H1 (cell line): ENCODE measurements around the gene MACROD1.

Experiments used
- CHD2 ChIP-seq: IDR thresholded peaks from 2 replicates; pipeline ENCODE4 v1.6.1; 2012; ENCODE audit warnings: low read length, improper control_type of control experiment
- EP300 ChIP-seq, 2 experiments: IDR thresholded peaks; 1 replicate in 1 of 2; 2 replicates in 1 of 2; pipeline ENCODE4 v1.6.1; 2011 to 2012; ENCODE audit warnings: low read depth in 2 of 2, low read length in 2 of 2, mild to moderate bottlenecking in 2 of 2, borderline replicate concordance in 1 of 2, inconsistent platforms in 1 of 2, moderate library complexity in 1 of 2
- POLR2A ChIP-seq, 2 experiments: IDR thresholded peaks; 1 replicate in 1 of 2; 2 replicates in 1 of 2; pipeline ENCODE4 v1.6.1; 2011; ENCODE audit warnings: low read depth in 2 of 2, low read length in 2 of 2, mild to moderate bottlenecking in 2 of 2; ENCODE audit errors: control extremely low read depth in 1 of 2
- SP1 ChIP-seq: IDR thresholded peaks from 2 replicates; pipeline ENCODE4 v1.6.1; 2011; ENCODE audit warnings: low read depth, low read length
- SP4 ChIP-seq: IDR thresholded peaks from 2 replicates; pipeline ENCODE4 v1.6.1; 2012; ENCODE audit warnings: low read length, inconsistent platforms
- TF ChIP-seq, protein P1 (sequence below): IDR thresholded peaks from 2 replicates; pipeline ENCODE4 v1.6.1; 2011; ENCODE audit warnings: low read depth, mild to moderate bottlenecking, low read length; ENCODE audit not compliant: insufficient read depth
- TF ChIP-seq, protein P2 (sequence below), 3 experiments: IDR thresholded peaks; 1 replicate in 2 of 3; 2 replicates in 1 of 3; pipeline versions ENCODE4 v1.5.1 to v1.6.1; 2011; ENCODE audit warnings: low read length in 3 of 3, mild to moderate bottlenecking in 3 of 3, inconsistent platforms in 2 of 3, low read depth in 1 of 3, moderate library complexity in 1 of 3; ENCODE audit not compliant: insufficient read depth in 1 of 3; ENCODE audit errors: control extremely low read depth in 1 of 3

- TF ChIP-seq POLR2A (IDR thresholded peaks at IDR 0.05; ENCODE audit: control extremely low read depth in 1 of 2, low read depth in 2 of 2, low read length in 2 of 2) = no peak
- TF ChIP-seq, protein P1, sequence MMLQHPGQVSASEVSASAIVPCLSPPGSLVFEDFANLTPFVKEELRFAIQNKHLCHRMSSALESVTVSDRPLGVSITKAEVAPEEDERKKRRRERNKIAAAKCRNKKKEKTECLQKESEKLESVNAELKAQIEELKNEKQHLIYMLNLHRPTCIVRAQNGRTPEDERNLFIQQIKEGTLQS = no peak
- TF ChIP-seq, protein P2, sequence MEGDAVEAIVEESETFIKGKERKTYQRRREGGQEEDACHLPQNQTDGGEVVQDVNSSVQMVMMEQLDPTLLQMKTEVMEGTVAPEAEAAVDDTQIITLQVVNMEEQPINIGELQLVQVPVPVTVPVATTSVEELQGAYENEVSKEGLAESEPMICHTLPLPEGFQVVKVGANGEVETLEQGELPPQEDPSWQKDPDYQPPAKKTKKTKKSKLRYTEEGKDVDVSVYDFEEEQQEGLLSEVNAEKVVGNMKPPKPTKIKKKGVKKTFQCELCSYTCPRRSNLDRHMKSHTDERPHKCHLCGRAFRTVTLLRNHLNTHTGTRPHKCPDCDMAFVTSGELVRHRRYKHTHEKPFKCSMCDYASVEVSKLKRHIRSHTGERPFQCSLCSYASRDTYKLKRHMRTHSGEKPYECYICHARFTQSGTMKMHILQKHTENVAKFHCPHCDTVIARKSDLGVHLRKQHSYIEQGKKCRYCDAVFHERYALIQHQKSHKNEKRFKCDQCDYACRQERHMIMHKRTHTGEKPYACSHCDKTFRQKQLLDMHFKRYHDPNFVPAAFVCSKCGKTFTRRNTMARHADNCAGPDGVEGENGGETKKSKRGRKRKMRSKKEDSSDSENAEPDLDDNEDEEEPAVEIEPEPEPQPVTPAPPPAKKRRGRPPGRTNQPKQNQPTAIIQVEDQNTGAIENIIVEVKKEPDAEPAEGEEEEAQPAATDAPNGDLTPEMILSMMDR (IDR thresholded peaks at IDR 0.05; ENCODE audit: control extremely low read depth in 1 of 3, insufficient read depth in 1 of 3, low read depth in 1 of 3, low read length in 3 of 3) = no peak
- TF ChIP-seq SP4 = no peak
- TF ChIP-seq EP300 (IDR thresholded peaks at IDR 0.05; ENCODE audit: borderline replicate concordance in 1 of 2, low read depth in 2 of 2, low read length in 2 of 2) = no peak
- no peak for TF ChIP-seq SP1
- TF ChIP-seq CHD2 = no peak
Measured at GRCh38 chr11:64126796-64127195, 39.1 kb downstream of the MACROD1 start.
